Stimulated activated CD4-positive, alpha-beta T cell treated with anti-CD3 and anti-CD28 coated beads, TNF-alpha, amount 100 ng/mL, for 4 hours (primary cell): ENCODE results near the gene JPH3.

Source experiments
- DNase-seq, 3 experiments: peaks; one replicate each; pipeline ENCODE4 v3.0.0-alpha.2; 2020; ENCODE audit warnings: low read depth in 3 of 3

The JPH3 gene

DNA sequence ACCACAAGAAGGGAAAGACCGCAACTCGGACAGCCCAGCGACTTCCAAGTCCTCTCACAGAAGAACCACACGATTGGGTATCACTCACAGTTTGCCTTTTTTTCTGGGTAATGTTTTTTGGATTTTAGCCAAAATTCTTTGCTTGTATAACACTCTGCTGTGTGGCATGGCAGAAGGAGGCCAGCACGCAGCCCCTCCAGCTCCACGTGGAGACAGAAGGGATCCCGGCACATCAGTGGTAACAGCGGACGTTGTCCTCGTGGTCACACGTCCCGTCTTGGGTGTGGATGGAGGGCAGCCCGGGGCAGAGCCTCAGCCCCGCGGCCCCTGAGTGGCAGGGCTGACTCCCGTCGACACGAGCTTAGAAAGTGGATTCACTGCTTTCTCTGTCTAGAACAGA is 94.4 kb downstream of the JPH3 start:
- no peak for DNase-seq

DNA sequence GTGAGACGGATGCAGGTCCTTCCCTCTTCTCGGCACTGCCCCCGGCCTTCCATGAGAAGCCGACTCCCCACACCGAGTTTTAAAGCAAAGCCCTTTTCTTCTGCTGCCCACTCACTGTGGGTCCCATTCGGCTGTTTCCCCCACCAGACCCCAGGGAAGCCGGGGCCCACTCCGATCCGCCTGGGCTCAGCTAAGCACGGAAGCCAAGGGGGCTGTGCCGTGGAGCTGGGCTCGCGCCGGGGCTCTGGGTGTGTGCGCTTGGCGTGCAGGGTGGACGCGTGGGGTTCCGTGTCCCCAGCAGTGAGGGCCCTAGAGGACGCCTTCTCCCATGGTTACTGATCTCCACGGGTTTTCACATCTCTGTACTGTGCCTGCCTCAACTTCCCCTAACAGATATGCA is 94.9 kb downstream of the JPH3 start:
- DNase-seq, result no peak

DNA sequence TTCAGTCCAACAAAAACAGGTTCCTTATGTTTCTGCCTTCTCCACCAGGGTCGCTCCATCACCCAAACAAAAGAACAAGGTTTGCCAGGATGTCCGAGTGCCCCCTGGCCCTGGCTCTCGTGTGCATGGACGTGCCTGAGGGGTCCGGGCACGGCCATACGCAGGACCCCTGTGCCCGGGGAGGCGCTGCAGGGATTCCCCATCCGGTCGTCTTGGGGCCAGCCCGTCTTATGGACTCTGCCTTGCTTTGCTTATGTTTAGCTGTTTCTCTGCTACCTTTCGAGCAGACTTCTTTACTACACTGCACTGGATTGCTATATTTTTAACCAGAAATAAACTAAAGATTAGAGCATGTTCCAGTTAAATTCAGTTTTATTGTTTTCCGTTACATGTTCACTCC is 95.5 kb downstream of the JPH3 start:
- no peak for DNase-seq

DNA sequence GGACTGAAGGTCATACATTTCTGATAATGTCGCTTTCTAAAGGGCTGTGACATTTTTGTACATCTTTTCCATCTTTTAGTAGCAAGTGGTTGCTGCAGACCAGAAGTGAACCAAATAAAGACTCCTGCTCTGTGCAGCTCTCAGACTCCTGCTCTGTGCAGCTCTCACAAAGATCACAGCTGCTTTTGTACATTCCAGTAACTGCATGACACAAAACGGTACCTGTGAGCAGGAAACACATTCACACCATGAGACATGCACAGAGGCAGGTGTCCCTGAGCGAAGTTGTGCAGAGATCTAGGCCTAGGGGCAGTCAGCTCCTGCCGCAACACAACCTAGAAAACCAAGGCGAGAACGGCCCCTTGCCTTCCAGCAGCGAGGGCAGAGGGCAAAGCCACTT is 95.9 kb downstream of the JPH3 start:
- no peak for DNase-seq

DNA sequence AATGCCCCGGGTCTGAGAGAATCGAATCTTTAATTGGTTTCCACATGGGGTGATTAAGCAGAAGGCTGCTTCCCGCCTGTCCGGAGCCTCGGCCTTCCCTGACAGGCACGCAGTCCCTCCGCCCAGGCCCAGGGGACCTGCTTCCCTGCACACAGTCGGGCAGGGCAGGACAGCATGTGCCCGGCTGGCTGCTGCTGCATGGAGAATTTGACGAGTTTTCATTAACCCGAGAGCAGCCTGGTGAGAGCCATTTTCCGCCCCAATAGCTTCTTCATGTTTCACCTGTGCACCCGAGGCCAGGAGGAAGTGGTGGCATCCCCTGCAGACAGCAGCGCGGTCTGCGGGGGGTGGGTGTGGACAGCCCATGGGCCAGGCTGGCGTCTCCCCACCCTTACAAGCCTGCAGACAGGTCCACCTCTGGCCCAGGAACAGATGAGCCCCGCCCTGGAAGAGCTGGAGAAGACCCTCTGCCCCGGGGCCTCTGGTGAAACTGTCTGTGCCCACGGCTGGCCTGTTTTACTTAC is 96.4 kb downstream of the JPH3 start:
- DNase-seq, result no peak

DNA sequence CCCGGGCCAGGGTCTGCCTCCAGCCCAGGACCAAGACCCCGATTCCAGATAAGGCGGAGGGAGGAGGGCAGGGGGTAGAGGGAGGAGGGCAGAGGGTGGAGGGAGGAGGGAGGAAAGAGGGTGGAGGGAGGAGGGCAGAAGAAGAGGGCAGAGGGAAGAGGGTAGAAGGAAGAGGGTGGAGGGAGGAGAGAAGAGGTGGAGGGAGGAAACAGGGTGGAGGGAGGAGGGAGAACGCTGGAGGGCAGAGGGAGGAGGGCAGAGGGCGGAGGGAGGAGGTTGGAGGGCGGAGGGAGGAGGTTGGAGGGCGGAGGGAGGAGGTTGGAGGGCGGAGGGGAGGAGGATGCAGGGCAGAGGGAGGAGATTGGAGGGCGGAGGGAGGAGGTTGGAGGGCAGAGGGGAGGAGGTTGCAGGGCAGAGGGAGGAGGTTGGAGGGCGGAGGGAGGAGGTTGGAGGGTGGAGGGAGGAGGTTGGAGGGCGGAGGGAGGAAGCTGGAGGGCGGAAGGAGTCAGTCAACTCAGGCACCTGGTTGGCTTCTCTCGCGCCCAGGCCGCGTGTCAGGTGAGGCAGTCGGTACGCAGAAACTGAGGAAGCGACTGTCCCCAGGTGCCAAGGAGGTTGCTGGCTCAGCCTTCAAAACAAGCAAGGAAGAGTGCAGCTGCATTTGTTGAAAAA is 98.2 kb downstream of the JPH3 start:
- DNase-seq, result no peak

DNA sequence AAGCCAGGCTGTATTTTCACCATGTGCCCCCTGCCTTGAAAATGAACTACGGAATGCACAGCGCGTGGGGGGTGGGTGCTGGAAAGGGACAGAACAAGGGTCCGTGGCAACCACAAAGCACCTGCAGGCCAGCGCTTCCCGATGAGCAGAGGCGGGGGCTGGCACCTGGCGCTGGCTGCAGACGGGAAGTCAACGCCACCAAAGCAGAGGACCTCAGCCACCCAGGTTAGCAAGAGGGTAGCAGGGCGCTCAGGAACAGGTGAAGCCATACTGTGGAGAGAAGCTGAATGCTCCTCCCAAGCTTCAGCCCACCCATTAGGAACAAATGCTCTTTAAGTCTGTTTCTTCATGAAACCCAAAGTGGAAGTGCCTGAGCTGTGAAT is 98.8 kb downstream of the JPH3 start:
- DNase-seq, result no peak

DNA sequence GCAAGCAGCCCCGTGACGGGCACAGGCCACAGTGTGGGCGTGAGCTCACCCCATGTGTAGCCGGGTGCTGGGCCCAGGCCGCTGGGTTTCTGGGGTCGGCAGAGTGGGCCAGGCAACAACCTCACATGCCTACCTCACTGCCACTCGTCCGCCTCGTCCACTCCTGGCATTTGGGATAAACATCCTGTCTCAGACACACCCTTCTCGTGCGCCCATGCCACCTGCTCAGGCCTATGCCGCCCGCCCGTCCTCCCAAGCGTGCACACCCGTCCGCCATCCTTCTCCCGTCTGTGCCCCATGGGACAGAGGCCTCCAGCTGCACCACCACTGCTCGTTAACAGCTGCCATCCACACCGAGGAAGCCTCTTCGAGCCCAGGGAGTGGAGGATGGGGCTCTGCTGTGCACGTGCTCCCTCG is 99.2 kb downstream of the JPH3 start:
- no peak for DNase-seq

DNA sequence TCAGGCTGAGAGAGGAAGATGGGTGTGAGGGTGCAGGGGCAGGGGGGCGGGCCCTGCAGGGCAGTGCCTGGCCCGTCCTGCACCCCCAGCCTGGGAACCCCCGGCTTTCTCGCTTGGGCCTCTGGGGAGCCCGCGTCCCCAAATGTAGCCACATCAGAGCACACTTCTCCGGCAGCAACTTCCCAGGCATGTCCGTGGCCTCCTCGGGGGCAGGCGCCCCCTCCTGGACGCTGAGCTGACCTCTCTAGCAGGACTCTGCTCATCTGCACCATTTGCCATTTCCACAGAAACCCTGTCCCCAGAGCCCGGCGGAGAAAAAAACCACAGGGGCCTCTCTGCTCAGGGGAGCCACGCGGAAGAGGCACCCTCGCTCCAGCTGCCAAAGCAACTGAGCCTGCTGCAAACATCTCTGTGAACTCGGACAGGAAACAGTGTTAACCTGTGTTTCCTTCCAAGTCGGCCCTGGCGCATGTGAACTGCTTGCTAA is 100.1 kb downstream of the JPH3 start:
- no peak for DNase-seq

DNA sequence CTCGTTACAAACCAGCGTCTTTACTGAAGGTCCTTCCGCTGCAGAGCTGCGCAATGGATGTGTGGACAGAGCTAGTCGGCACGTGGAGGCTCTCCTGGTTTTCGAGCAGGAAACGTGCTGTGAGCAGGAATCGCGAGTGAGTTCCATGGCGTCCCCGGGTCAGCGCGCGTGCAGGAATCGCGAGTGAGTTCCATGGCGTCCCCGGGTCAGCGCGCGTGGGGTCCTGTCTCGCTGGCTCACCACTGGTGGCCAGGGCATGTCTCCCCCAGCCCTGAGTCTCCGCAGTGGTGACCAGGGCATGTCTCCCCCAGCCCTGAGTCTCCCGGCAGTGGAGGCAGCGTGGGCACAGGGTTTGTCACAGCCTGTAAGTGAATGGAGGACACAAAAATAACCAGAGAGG is 100.8 kb downstream of the JPH3 start:
- no peak for DNase-seq

DNA sequence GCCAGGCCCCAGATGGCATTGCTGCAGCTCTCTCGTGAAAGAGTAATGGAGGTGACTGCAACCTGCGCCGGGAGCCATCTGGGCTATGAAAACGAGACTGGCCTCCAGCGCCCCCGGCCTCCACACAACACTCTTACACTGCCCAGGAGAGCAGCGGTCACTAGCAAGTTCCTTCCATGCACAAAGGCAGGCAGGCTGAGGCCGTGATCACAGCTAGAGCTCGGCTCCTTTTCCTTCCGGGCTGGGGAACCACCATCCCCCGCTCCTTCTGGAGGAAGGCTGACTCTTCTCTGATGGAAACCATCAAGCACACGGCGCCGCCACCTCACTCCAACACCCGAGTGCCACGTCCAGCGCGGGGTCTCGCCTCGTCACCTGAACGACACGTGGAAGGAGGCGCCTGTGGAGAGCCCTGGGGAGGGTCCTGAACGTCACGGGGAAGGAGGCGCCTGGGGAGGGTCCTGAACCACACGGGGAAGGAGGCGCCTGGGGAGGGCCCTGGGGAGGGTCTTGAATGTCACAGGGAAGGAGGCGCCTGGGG is 101.6 kb downstream of the JPH3 start:
- DNase-seq, result no peak

DNA sequence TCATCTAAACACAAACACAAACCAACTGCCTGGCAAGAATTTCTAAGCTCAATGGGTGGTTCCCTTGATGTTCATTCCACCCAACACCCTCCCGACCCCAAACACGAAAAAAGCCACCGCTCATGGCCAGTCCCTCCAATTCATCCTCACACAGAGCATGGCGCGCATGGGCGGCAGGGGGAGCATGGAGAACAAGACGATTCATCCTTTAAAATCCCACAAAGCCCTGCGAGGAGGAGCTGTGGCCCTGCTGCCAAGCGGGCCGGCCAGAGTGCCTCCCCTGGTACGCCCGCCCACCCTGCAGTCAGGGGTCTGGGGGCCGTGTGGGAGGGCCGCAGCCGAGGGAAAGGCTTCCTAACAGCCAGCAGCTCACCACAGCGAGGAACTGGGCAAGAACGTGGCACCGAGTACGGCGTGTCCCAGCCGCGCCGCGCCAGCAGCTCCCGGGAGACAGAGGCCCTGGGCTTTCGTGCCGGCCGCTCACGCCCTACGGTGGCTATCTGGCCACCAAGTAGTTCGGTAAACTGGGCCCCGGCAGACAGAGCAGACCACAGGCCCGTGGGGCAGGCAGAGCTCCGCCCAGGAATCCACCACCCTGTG is 102.5 kb downstream of the JPH3 start:
- DNase-seq, result no peak

DNA sequence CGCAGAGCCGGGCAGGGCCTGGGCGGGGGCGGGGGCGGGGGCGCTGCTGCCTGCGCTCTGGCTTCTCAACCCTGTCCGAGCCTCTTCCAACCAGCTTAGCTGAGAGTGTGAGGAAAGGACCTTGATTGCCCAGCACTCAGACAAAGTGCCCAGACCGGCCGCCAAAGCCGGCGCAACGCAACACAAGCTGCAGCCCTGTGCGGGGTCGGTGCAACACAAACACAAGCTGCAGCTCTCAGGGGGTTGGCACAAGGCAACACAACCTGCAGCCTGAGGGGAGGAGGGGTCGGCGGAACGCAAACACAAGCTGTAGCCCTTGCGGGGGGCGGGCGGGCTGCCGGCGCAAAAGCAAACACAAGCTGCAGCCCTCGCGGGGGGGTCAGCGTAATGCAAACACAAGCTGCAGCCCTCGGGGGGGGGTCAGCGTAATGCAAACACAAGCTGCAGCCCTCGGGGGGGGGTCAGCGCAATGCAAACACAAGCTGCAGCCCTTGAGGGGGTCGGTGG is 103.5 kb downstream of the JPH3 start:
- no peak for DNase-seq

DNA sequence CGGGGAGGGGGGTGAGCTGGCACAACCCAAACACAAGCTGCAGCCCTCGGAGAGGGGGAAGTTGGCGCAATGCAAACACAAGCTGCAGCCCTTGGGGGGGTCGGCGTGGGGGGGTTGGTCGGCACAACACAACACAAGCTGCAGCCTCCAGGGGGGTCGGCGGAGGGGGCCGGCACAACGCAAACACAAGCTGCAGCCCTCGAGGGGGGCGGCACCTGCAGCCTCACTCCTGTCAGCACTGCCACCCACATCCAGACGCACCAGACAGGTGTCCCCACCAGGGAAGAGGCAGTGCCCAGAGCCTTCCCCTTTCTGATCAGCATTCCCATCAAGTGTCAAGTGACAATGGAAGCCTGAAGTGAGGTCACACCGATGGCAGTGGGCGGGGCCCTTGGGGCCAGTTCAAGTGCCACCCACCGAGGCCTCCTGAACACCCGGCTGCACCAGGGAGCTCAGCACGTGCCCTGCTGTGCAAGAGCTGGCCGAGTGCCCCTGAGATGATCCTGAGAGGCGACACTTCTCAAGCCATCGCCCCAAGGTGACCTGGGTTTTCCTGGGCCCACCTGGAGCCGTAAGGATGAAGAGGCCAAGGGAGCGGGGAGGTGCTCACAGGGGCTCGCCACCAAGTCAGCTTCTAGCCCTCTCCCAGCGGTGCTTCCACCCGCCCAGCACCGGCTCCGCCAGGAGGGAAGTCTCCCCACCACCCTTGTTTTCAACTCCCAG is 104.1 kb downstream of the JPH3 start:
- no peak for DNase-seq

DNA sequence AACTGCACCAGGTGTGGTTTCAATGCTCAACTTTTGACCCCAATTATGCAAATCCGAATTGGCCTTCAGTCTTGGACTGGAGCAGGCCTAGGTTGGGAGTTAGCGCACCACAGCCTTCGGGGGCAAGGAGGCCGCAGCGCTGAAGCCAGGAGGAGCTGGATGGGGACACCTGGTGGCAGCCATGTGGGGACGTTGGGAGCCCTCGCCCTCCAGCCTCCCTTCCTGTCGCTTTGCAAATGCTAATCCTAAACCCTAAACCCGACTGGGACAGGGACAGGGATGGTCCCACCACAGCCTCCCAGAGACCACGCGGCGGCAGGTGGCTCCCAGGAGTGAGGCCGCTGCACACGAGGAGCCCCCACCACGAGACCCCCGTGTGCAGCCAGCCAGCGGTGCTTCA is 104.8 kb downstream of the JPH3 start:
- no peak for DNase-seq

DNA sequence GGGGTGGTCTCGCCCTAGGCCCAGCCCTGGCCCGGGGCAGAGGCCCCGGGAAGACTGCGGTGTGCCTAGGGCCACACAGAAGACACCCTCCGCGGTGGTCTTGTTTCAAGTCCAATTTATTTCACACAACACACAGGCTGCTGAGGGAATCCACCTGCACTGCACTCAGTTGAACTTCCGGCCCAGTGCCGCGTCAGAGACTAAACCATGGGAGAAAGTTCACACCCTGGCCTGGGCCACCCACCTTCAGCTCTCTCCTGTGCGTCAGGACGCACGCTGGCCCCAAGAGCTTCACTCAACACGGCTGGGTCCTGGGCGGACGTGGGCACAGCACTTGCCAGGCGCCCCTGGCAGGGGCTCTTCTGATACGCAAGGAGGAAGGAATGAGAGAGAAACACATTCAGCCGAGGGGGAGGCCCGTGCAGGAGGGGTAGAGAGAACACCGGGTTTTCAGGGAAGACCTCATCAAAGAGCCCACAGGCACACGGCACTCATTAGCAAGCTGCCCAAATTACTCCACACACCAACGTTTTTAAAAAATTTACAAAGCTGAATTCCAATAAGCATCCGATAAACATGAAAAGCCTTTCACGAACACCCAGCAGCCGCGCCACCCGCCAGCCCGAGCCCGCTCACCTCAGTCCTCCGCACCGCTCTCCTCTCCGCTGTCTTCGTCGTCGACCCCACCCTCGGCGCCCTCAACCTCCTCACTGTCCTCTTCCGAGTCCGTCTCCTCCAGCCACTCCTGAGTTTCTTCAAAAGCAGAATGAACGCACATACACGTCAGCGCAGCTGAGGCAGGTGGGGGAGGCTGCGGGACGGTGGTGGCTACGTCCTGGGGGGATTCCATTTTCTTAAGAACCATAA is 105.6 kb downstream of the JPH3 start:
- no peak for DNase-seq

DNA sequence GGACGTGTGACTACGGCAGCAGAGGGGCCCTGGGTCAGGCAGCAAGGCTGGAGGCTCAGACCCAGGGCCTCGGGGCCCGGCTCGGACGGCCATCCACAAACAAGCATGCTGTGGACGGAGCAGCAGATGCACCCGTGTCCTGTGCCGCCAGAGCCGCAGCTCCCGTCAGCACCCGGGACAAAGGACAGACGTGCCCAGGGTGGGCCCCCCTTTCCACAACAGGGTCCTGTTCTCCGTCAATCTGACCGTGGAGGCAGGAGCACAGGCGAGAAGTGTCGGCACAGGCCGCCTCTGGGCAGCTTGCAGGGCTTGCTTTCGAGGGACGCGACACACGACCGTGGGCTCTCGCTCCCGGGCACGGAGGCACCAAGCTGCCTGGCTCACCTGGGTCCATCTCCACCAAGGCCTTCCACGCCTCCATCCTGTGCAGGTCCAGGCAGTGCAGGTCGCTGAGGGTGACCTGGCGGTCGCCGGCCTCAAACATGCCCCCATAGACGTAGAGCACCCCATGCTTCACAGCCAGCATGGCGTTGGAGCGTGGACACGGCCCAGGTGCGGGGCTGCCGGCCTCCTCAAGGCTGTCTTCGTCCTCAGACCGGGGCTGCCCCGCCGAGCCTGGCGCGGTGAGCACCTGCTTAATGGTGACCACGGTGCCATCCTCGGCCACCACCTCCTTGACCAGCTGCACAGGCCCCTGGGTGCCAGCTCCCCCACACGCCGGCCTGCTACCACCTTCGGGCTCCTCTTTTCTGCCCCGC is 106.8 kb downstream of the JPH3 start:
- DNase-seq, result no peak

DNA sequence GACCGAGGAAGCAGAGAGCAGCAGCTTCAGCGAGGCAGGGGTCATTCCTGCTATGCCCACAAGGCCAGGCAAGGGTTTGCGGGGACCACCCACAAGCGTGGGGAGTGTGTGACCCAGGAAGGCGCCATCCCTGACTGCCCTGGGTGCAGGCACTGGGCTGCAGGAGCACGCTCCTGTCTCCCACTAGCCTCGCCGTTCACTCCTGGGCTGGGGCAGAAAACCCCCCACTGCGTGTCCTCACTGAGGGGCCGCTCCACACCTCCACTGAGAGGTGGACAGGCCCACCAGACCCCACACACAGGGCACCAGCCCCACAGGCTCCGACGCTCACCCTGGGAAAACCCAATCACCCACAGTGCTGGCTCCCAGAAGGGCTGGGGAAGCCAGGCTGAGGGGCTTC is 107.4 kb downstream of the JPH3 start:
- DNase-seq, result no peak

DNA sequence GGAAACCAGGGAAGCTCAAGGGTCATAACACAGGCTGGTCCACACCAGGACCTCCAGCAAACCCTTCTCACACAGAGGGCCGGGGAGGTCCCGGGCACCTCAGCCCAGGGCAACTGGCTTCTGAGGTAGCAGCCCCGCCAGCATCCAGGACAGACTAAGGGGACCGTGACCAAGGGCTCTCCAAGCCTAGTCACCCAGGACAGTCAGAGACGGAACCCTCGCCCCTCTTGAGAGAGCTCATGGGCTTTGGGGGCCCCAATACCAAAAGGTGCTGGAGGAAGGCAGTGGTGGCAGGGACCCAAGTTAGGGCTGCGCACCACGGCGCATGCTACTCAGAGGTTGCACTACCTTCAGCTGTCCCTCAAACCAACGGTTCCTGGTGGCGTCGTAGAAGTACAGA is 108.6 kb downstream of the JPH3 start:
- no peak for DNase-seq

DNA sequence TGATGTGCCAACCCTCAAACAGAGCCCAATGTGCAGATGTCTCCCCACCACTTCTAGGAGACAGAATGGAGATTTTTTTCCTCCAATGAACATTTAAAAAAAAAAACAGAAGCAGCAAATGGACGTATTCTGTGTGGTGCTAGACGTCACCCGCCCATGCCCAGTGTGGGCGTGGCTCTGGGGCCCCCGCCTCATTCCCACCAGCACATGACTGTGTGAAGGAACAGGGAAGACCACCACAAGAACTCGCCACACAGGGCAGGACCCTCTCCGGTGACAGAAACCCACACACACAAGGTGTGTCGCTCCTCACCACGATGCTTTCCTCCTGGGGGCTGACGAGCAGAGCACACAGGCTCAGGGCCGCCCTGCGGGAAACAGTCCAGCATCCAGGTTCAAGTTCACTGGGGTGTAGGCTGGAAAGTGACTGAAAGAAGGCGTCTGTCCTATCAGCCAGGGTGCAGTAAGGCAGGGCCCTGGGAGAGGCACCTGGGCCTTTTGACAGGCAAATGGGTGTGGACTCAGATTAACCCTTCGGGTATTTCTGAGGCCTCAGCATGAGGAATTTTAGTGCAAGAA is 110.0 kb downstream of the JPH3 start:
- DNase-seq, result no peak
